Adrenal gland (tissue), 5 donors: ENCODE measurements around the gene GPR158.

Source experiments
- CTCF ChIP-seq, 6 experiments: fragments of 450-650 bp in 4 of 6; fragments of 200-600 bp in 2 of 6; sonication (generic) in 1 of 6; IDR thresholded peaks; 1 replicate in 5 of 6; 2 replicates in 1 of 6; pipeline versions ENCODE4 v1.5.1 to v1.8.0; 2016 to 2021; ENCODE audit warnings: antibody characterized with exemption in 6 of 6, mild to moderate bottlenecking in 2 of 6, moderate library complexity in 1 of 6
- POLR2A ChIP-seq, 2 donors: fragments of 450-650 bp; IDR thresholded peaks; one replicate each; pipeline ENCODE4 v1.6.1; 2017; ENCODE audit warnings: antibody characterized with exemption in 2 of 2, mild to moderate bottlenecking in 2 of 2, moderate library complexity in 1 of 2
- donor health status: DM: no; HTN: no; CAD: no.

DNA sequence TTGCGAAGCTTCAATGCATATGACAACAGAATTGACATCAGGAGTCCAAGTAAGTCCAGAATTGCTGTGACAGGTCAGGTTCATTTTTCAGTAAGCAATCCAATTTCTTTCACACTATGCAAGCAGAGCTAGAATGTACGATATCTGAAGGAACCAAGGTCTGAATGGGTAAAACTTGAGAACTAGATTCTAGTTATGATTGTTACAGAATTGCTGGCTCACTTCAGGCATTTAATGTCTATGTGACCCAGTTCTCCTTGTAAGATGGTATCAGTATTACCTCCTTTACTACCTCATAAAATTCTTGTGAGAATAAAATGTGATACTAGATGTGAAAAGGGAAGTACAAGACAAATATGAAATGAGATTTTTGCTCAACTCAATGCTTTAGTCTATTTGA is 159.6 kb downstream of the GPR158 start:
- TF ChIP-seq CTCF (IDR thresholded peaks at IDR 0.05) (no peak), POLR2A (IDR thresholded peaks at IDR 0.05) (no peak)
